ENCODE measurements around the gene TBX2.

Gene TBX2

DNA sequence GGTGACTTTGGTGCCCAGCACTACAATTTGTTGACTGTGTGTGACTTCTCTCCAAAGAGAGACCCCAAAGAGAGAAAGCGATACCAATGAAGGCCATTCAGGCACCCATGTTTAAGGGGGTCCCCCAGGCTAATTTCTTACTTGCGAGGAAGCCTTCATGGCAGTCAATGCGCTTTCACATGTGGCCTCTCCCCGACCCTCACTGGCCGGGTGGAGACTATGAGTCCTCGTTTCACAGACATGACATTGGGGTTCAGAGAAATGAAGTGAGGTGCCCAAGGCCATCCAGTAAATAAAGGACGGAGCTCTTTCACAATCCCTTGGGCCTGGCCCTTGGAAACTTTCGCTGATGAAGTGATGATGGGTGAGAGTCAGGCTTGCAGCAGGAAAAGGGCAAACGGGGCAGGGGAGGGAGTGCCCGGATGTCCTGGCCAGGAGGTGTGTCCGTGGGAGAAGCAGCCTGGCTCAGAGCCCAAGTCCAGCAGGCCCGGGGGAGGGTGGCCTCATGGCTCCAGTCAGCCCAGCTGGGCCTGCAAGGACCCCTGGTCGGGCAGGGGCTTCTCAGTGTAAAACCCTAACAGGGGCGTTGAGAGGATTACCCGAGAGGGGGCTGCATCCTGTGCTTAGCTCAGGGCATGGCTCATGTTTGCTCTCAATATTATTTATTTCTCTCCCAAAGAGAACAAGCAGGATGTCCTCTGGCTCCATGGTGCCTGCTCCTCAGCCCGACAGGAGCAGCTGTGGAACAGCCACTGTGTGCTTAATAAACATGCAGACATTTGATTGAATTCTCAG, 14.7 kb downstream of the TBX2 start:
- H4K8ac ChIP-seq (ENCODE audit: low read depth, low read length), result no peak overlapping the region
- H2AK5ac ChIP-seq (ENCODE audit: low read length), result no peak overlapping the region
- peaks cover 6 to 17% of the 10 kb centered on the region in 2 experiments for H3K4me1 ChIP-seq (ENCODE audit: control insufficient read depth in 1 of 2, insufficient read depth in 2 of 2, low read length in 2 of 2)
- H3K9ac ChIP-seq (ENCODE audit: low read length), result no peak overlapping the region
- H3K9me3 ChIP-seq (ENCODE audit: insufficient read depth, low read depth, low read length), result peaks cover 2% of the 10 kb centered on the region
- no peak overlapping the region for H2BK120ac ChIP-seq (ENCODE audit: insufficient read depth, low read length, poor library complexity)
- H3K36me3 ChIP-seq (ENCODE audit: control insufficient read depth in 1 of 2, insufficient read depth in 2 of 2, low read length in 2 of 2), result no peaks in the 10 kb centered on the region
- H4K91ac ChIP-seq (ENCODE audit: low read depth, low read length), result no peak overlapping the region
- H2AFZ ChIP-seq (ENCODE audit: insufficient read depth, low read length, poor library complexity), result no peak overlapping the region
- no peak overlapping the region for H3K4ac ChIP-seq (ENCODE audit: low read depth, low read length)
- WGBS (ENCODE audit: extremely low coverage, insufficient coverage, insufficient read length), result no CpG with 5 or more reads among the region's 16 CpGs
- H3K14ac ChIP-seq (ENCODE audit: low read length), result no peak overlapping the region
- H3K18ac ChIP-seq (ENCODE audit: low read length), result no peak overlapping the region
- H3K79me1 ChIP-seq (ENCODE audit: low read length), result peaks cover 8% of the 10 kb centered on the region
- H2BK12ac ChIP-seq (ENCODE audit: low read length), result no peak overlapping the region
- no peak overlapping the region for H2BK5ac ChIP-seq (ENCODE audit: low read depth, low read length, poor library complexity)
- H3K79me2 ChIP-seq (ENCODE audit: control insufficient read depth, insufficient read depth, low read length, poor library complexity), result no peaks in the 10 kb centered on the region
- H3K27me3 ChIP-seq (ENCODE audit: insufficient read depth, low read length), result peaks cover 35% of the 10 kb centered on the region
- no peak overlapping the region for H3K4me2 ChIP-seq (ENCODE audit: low read length)
- no peak overlapping the region for H3K4me3 ChIP-seq (ENCODE audit: low read depth, low read length)
- no peak overlapping the region for H4K12ac ChIP-seq (ENCODE audit: low read depth, low read length)
- no peak overlapping the region for H3K23ac ChIP-seq (ENCODE audit: low read length)
- H3K27ac ChIP-seq (ENCODE audit: low read depth, low read length), result no peak overlapping the region
- no peak for DNase-seq

GRCh38 chr17:61414936-61415251, 15.3 kb downstream of the TBX2 start:
- no peak overlapping the region for H3K9ac ChIP-seq (ENCODE audit: low read length)
- no peak overlapping the region for H3K4me2 ChIP-seq (ENCODE audit: low read length)
- H3K79me1 ChIP-seq (ENCODE audit: low read length), result peaks cover 8% of the 10 kb centered on the region
- H3K36me3 ChIP-seq (ENCODE audit: control insufficient read depth in 1 of 2, insufficient read depth in 2 of 2, low read length in 2 of 2), result no peaks in the 10 kb centered on the region
- no peak overlapping the region for H4K8ac ChIP-seq (ENCODE audit: low read depth, low read length)
- H3K4me1 ChIP-seq (ENCODE audit: control insufficient read depth in 1 of 2, insufficient read depth in 2 of 2, low read length in 2 of 2), result peaks cover 6 to 16% of the 10 kb centered on the region in 2 experiments
- no peak overlapping the region for H2BK120ac ChIP-seq (ENCODE audit: insufficient read depth, low read length, poor library complexity)
- H3K4me3 ChIP-seq (ENCODE audit: low read depth, low read length), result no peak overlapping the region
- H3K79me2 ChIP-seq (ENCODE audit: control insufficient read depth, insufficient read depth, low read length, poor library complexity), result no peaks in the 10 kb centered on the region
- H3K27ac ChIP-seq (ENCODE audit: low read depth, low read length), result no peak overlapping the region
- no peak for DNase-seq
- no peak overlapping the region for H2BK5ac ChIP-seq (ENCODE audit: low read depth, low read length, poor library complexity)
- no peak overlapping the region for H2AK5ac ChIP-seq (ENCODE audit: low read length)
- H3K27me3 ChIP-seq (ENCODE audit: insufficient read depth, low read length), result peaks cover 30% of the 10 kb centered on the region
- no peak overlapping the region for H3K18ac ChIP-seq (ENCODE audit: low read length)
- H4K12ac ChIP-seq (ENCODE audit: low read depth, low read length), result no peak overlapping the region
- H4K91ac ChIP-seq (ENCODE audit: low read depth, low read length), result no peak overlapping the region
- no peak overlapping the region for H3K4ac ChIP-seq (ENCODE audit: low read depth, low read length)
- H3K9me3 ChIP-seq (ENCODE audit: insufficient read depth, low read depth, low read length), result peaks cover 2% of the 10 kb centered on the region
- WGBS (ENCODE audit: extremely low coverage, insufficient coverage, insufficient read length), result no CpG with 5 or more reads among the region's 5 CpGs
- no peak overlapping the region for H3K14ac ChIP-seq (ENCODE audit: low read length)
- no peak overlapping the region for H3K23ac ChIP-seq (ENCODE audit: low read length)
- no peak overlapping the region for H2AFZ ChIP-seq (ENCODE audit: insufficient read depth, low read length, poor library complexity)
- H2BK12ac ChIP-seq (ENCODE audit: low read length), result no peak overlapping the region

GRCh38 chr17:61415374-61416210, 15.9 kb downstream of the TBX2 start:
- Histone ChIP-seq H3K27me3 (ENCODE audit: insufficient read depth, low read length) (peaks cover 23% of the 10 kb centered on the region), H2BK5ac (ENCODE audit: low read depth, low read length, poor library complexity) (no peak overlapping the region), H4K12ac (ENCODE audit: low read depth, low read length) (no peak overlapping the region), H3K4me1 (ENCODE audit: control insufficient read depth in 1 of 2, insufficient read depth in 2 of 2, low read length in 2 of 2) (peaks cover 6 to 12% of the 10 kb centered on the region in 2 experiments), H3K79me2 (ENCODE audit: control insufficient read depth, insufficient read depth, low read length, poor library complexity) (no peaks in the 10 kb centered on the region), H3K9me3 (ENCODE audit: insufficient read depth, low read depth, low read length) (peaks cover 2% of the 10 kb centered on the region), H2BK12ac (ENCODE audit: low read length) (no peak overlapping the region), H3K4me2 (ENCODE audit: low read length) (no peak overlapping the region), H3K36me3 (ENCODE audit: control insufficient read depth in 1 of 2, insufficient read depth in 2 of 2, low read length in 2 of 2) (no peaks in the 10 kb centered on the region), H3K9ac (ENCODE audit: low read length) (no peak overlapping the region), H3K79me1 (ENCODE audit: low read length) (peaks cover 8% of the 10 kb centered on the region), H3K18ac (ENCODE audit: low read length) (no peak overlapping the region), H4K8ac (ENCODE audit: low read depth, low read length) (no peak overlapping the region), H3K4me3 (ENCODE audit: low read depth, low read length) (no peak overlapping the region), H4K91ac (ENCODE audit: low read depth, low read length) (no peak overlapping the region), H2BK120ac (ENCODE audit: insufficient read depth, low read length, poor library complexity) (no peak overlapping the region), H3K27ac (ENCODE audit: low read depth, low read length) (no peak overlapping the region), H3K23ac (ENCODE audit: low read length) (no peak overlapping the region), H3K4ac (ENCODE audit: low read depth, low read length) (no peak overlapping the region), H2AK5ac (ENCODE audit: low read length) (no peak overlapping the region), H2AFZ (ENCODE audit: insufficient read depth, low read length, poor library complexity) (no peak overlapping the region), H3K14ac (ENCODE audit: low read length) (no peak overlapping the region)
- no CpG with 5 or more reads among the region's 6 CpGs for WGBS (ENCODE audit: extremely low coverage, insufficient coverage, insufficient read length)
- DNase-seq, result no peak

GRCh38 chr17:61416211-61416539, 16.5 kb downstream of the TBX2 start:
- Histone ChIP-seq H3K27me3 (ENCODE audit: insufficient read depth, low read length) (peaks cover 18% of the 10 kb centered on the region), H4K91ac (ENCODE audit: low read depth, low read length) (no peak overlapping the region), H2AFZ (ENCODE audit: insufficient read depth, low read length, poor library complexity) (no peak overlapping the region), H4K12ac (ENCODE audit: low read depth, low read length) (no peak overlapping the region), H3K4me2 (ENCODE audit: low read length) (peak overlapping the region; percentile 56), H3K4me1 (ENCODE audit: control insufficient read depth in 1 of 2, insufficient read depth in 2 of 2, low read length in 2 of 2) (peaks cover 6 to 9% of the 10 kb centered on the region in 2 experiments), H4K8ac (ENCODE audit: low read depth, low read length) (peak overlapping the region; percentile 41), H3K23ac (ENCODE audit: low read length) (no peak overlapping the region), H3K4ac (ENCODE audit: low read depth, low read length) (no peak overlapping the region), H2AK5ac (ENCODE audit: low read length) (no peak overlapping the region), H3K14ac (ENCODE audit: low read length) (no peak overlapping the region), H3K4me3 (ENCODE audit: low read depth, low read length) (no peak overlapping the region), H3K79me1 (ENCODE audit: low read length) (peaks cover 7% of the 10 kb centered on the region), H3K9me3 (ENCODE audit: insufficient read depth, low read depth, low read length) (peaks cover 2% of the 10 kb centered on the region), H2BK12ac (ENCODE audit: low read length) (no peak overlapping the region), H3K18ac (ENCODE audit: low read length) (no peak overlapping the region), H3K36me3 (ENCODE audit: control insufficient read depth in 1 of 2, insufficient read depth in 2 of 2, low read length in 2 of 2) (no peaks in the 10 kb centered on the region), H3K9ac (ENCODE audit: low read length) (no peak overlapping the region), H3K27ac (ENCODE audit: low read depth, low read length) (no peak overlapping the region), H3K79me2 (ENCODE audit: control insufficient read depth, insufficient read depth, low read length, poor library complexity) (no peaks in the 10 kb centered on the region), H2BK120ac (ENCODE audit: insufficient read depth, low read length, poor library complexity) (no peak overlapping the region), H2BK5ac (ENCODE audit: low read depth, low read length, poor library complexity) (no peak overlapping the region)
- WGBS (ENCODE audit: extremely low coverage, insufficient coverage, insufficient read length), result no CpG with 5 or more reads among the region's 6 CpGs
- no peak for DNase-seq

Measured in trophoblast cell (in vitro differentiated cells and primary cell).